ENCODE measurements around the gene ZBTB7C. TPM values are rescaled to one million over a fixed set of nuclear protein-coding genes. Genes with fewer than 3 reads are reported as not detected.

ZBTB7C gene
- total RNA-seq, 6 donors from 2014 or later, result 6.1 to 18.1 (median 12.2) TPM

- Histone ChIP-seq H3K36me3 (no peaks in the 10 kb centered on the region), H3K27me3 (no peaks in the 10 kb centered on the region), H3K9me3 (no peaks in the 10 kb centered on the region), H3K27ac (no peak overlapping the region), H3K4me1 (no peaks in the 10 kb centered on the region), H3K4me3 (no peak overlapping the region)
- no peak for DNase-seq
- no peak for TF ChIP-seq POLR2AphosphoS5 (IDR thresholded peaks at IDR 0.05)
- TF ChIP-seq CTCF (IDR thresholded peaks at IDR 0.05), result no peak
- TF ChIP-seq EP300 (IDR thresholded peaks at IDR 0.05), result no peak
- TF ChIP-seq POLR2A (IDR thresholded peaks at IDR 0.05), result no peak
- ATAC-seq (ENCODE audit: low FRiP score in 2 of 2), result no peak
- 65 to 67% methylated on average over 1 of the region's 1 CpG for WGBS, 2 donors
These were observed 138.3 kb downstream of the ZBTB7C start for GRCh38 chr18:48270929-48271328.

- peak in 1 of 2 donors; percentile 57 for ATAC-seq (ENCODE audit: low FRiP score in 2 of 2)
- 89 to 90% methylated on average over 4 of the region's 4 CpGs for WGBS, 2 donors
These were observed 143.9 kb downstream of the ZBTB7C start for GRCh38 chr18:48265328-48265727.

GRCh38 chr18:48263914-48264902 lies 145.0 kb downstream of the ZBTB7C start:
- DNase-seq (no peak), ATAC-seq (ENCODE audit: low FRiP score in 2 of 2) (peak in 1 of 2 donors; percentile 40)
- no peaks in the 10 kb centered on the region for H3K4me1 ChIP-seq
- no peak overlapping the region for H3K4me3 ChIP-seq
- WGBS, 2 donors, result 86 to 89% methylated on average over 11 of the region's 11 CpGs
- H3K27ac ChIP-seq, result no peak overlapping the region
- H3K27me3 ChIP-seq, result no peaks in the 10 kb centered on the region
- no peak for TF ChIP-seq CTCF (IDR thresholded peaks at IDR 0.05)
- no peak for TF ChIP-seq POLR2A (IDR thresholded peaks at IDR 0.05)
- no peak for TF ChIP-seq EP300 (IDR thresholded peaks at IDR 0.05)
- TF ChIP-seq POLR2AphosphoS5 (IDR thresholded peaks at IDR 0.05), result no peak
- no peaks in the 10 kb centered on the region for H3K9me3 ChIP-seq
- H3K36me3 ChIP-seq, result no peaks in the 10 kb centered on the region

More at GRCh38 chr18:48265328-48265727, 143.9 kb downstream of the ZBTB7C start:
- TF ChIP-seq EP300 (IDR thresholded peaks at IDR 0.05), result no peak
- no peak for TF ChIP-seq POLR2AphosphoS5 (IDR thresholded peaks at IDR 0.05)
- no peak for TF ChIP-seq CTCF (IDR thresholded peaks at IDR 0.05)
- TF ChIP-seq POLR2A (IDR thresholded peaks at IDR 0.05), result no peak
- Histone ChIP-seq H3K9me3 (no peaks in the 10 kb centered on the region), H3K4me1 (no peaks in the 10 kb centered on the region), H3K27ac (no peak overlapping the region), H3K36me3 (no peaks in the 10 kb centered on the region), H3K4me3 (no peak overlapping the region), H3K27me3 (no peaks in the 10 kb centered on the region)
- no peak for DNase-seq

- Histone ChIP-seq H3K27ac (no peak overlapping the region), H3K36me3 (no peaks in the 10 kb centered on the region), H3K4me3 (no peak overlapping the region), H3K9me3 (no peaks in the 10 kb centered on the region), H3K4me1 (no peaks in the 10 kb centered on the region), H3K27me3 (no peaks in the 10 kb centered on the region)
- DNase-seq (no peak), ATAC-seq (ENCODE audit: low FRiP score in 2 of 2) (no peak)
- TF ChIP-seq CTCF (IDR thresholded peaks at IDR 0.05) (no peak), POLR2A (IDR thresholded peaks at IDR 0.05) (no peak), POLR2AphosphoS5 (IDR thresholded peaks at IDR 0.05) (no peak), EP300 (IDR thresholded peaks at IDR 0.05) (no peak)
- 75 to 81% methylated on average over 7 of the region's 7 CpGs for WGBS, 2 donors
These were observed 145.9 kb downstream of the ZBTB7C start for GRCh38 chr18:48263192-48263853.
